Keratinocyte (primary cell): ENCODE measurements around the gene FAM162A. TPM values are rescaled to one million over a fixed set of nuclear protein-coding genes. Genes with fewer than 3 reads are reported as not detected.

Source experiments
- DNase-seq: peaks from one replicate; pipeline ENCODE4 v3.0.0-alpha.2; 2011; ENCODE audit warnings: low read depth, missing footprints, low spot score
- FAIRE-seq: peaks from 2 replicates; lab custom pipeline; 2011; peaks lifted over from hg19 to GRCh38; lab: Jason Lieb, UNC
- H2AFZ ChIP-seq: 2 replicates; pipeline ENCODE4 v1.6.0; 2012; ENCODE audit warnings: low read length, control low read depth, inconsistent platforms; ENCODE audit not compliant: control insufficient read depth
- H3K27ac ChIP-seq: 2 replicates; pipeline ENCODE4 v1.5.1; 2011; ENCODE audit warnings: low read length; ENCODE audit not compliant: control insufficient read depth, insufficient read depth
- H3K27me3 ChIP-seq: 3 replicates; pipeline ENCODE4 v1.6.0; 2011; ENCODE audit warnings: low read length; ENCODE audit not compliant: control insufficient read depth, insufficient read depth; ENCODE audit errors: extremely low read depth
- H3K36me3 ChIP-seq, 2 experiments: 2 replicates in 1 of 2; 3 replicates in 1 of 2; pipeline ENCODE4 v1.5.1; 2011; ENCODE audit warnings: low read length in 2 of 2, mild to moderate bottlenecking in 1 of 2; ENCODE audit not compliant: control insufficient read depth in 2 of 2, insufficient read depth in 2 of 2; ENCODE audit errors: extremely low read depth in 1 of 2
- H3K4me1 ChIP-seq: 3 replicates; pipeline ENCODE4 v1.5.1; 2011; ENCODE audit warnings: low read length; ENCODE audit not compliant: control insufficient read depth, insufficient read depth; ENCODE audit errors: extremely low read depth
- H3K4me2 ChIP-seq: 3 replicates; pipeline ENCODE4 v1.6.0; 2011; ENCODE audit warnings: low read depth, low read length; ENCODE audit not compliant: control insufficient read depth, insufficient read depth; ENCODE audit errors: extremely low read depth
- H3K4me3 ChIP-seq, 3 experiments: fragments of 200-600 bp in 1 of 3; sonication (generic) in 1 of 3; 2 replicates in 2 of 3; 3 replicates in 1 of 3; pipeline ENCODE4 v1.5.1; 2011 to 2016; ENCODE audit warnings: low read length in 3 of 3, mild to moderate bottlenecking in 3 of 3, control low read depth in 2 of 3, inconsistent platforms in 1 of 3, low read depth in 1 of 3, mixed read lengths in 1 of 3, mixed run types in 1 of 3, moderate library complexity in 1 of 3; ENCODE audit not compliant: control insufficient read depth in 2 of 3, insufficient read depth in 2 of 3; ENCODE audit errors: extremely low read depth in 1 of 3
- H3K79me2 ChIP-seq: 2 replicates; pipeline ENCODE4 v1.6.0; 2012; ENCODE audit warnings: low read length; ENCODE audit not compliant: control insufficient read depth, insufficient read depth
- H3K9ac ChIP-seq: 3 replicates; pipeline ENCODE4 v1.6.0; 2011; ENCODE audit warnings: low read length; ENCODE audit not compliant: control insufficient read depth, insufficient read depth; ENCODE audit errors: extremely low read depth
- H3K9me1 ChIP-seq: 3 replicates; pipeline ENCODE4 v1.6.0; 2011; ENCODE audit warnings: low read length; ENCODE audit not compliant: control insufficient read depth, insufficient read depth; ENCODE audit errors: extremely low read depth
- H3K9me3 ChIP-seq: 2 replicates; pipeline ENCODE4 v1.5.1; 2012; ENCODE audit warnings: low read depth, low read length; ENCODE audit not compliant: control insufficient read depth
- H4K20me1 ChIP-seq: 3 replicates; pipeline ENCODE4 v1.6.0; 2011; ENCODE audit warnings: low read length; ENCODE audit not compliant: control insufficient read depth, insufficient read depth; ENCODE audit errors: extremely low read depth
- CTCF ChIP-seq, 3 experiments: IDR thresholded peaks in 1 of 3; conservative IDR thresholded peaks in 1 of 3; optimal IDR thresholded peaks in 1 of 3; 2 replicates in 2 of 3; 3 replicates in 1 of 3; pipeline versions ENCODE3 to v1.5.1; 2011; ENCODE audit warnings: low read length in 3 of 3, mild to moderate bottlenecking in 3 of 3, moderate library complexity in 2 of 3, control low read depth in 1 of 3, inconsistent platforms in 1 of 3; ENCODE audit not compliant: insufficient read depth in 2 of 3; ENCODE audit errors: extremely low read depth in 1 of 3
- EZH2 ChIP-seq: IDR thresholded peaks from one replicate; pipeline ENCODE4 v1.6.1; 2012; ENCODE audit warnings: inconsistent platforms, mild to moderate bottlenecking, low read length, moderate library complexity
- dilution Hi-C: fragments of 300-500 bp; cut with MboI; formaldehyde crosslinking; loops from one replicate; pipeline ENCODE4 v1.7.0; 2020; ENCODE audit warnings: low sequenced_read_pairs; ENCODE audit not compliant: extremely low pct_ligation_motif_present
- polyA plus RNA-seq, 5 experiments: library from polyadenylated mRNA; depleted of rRNA in 3 of 5; stranded (reverse) in 3 of 5; stranded (forward) in 1 of 5; unstranded in 1 of 5; fragments of >200 nt; gene quantifications; 1 replicate in 1 of 5; 2 replicates in 3 of 5; 3 replicates in 1 of 5; pipeline versions ENCODE4 v1.2.1 to v1.2.3, GENCODE V29; 2011 to 2012; ENCODE audit warnings: missing spikeins in 2 of 5, low read depth in 1 of 5, low replicate concordance in 1 of 5

FAM162A gene
- polyA plus RNA-seq, 1 donor (not counting 4 experiments of a cell fraction or from before 2014, with no cell fraction given): 124 TPM

GRCh38 chr3:122350814-122351418 is 33.1 kb upstream of the FAM162A start:
- Histone ChIP-seq H3K9me3 (no peaks in the 10 kb centered on the region), H3K4me2 (no peak overlapping the region), H3K4me1 (peaks cover 15% of the 10 kb centered on the region), H3K27ac (no peak overlapping the region), H3K9ac (no peak overlapping the region), H4K20me1 (no peaks in the 10 kb centered on the region), H3K27me3 (no peaks in the 10 kb centered on the region), H3K4me3 (no peak overlapping the region), H3K79me2 (no peaks in the 10 kb centered on the region), H3K36me3 (no peaks in the 10 kb centered on the region), H2AFZ (no peak overlapping the region), H3K9me1 (no peaks in the 10 kb centered on the region)
- TF ChIP-seq CTCF (optimal IDR thresholded peaks at IDR 0.05 in 1 of 3, IDR thresholded peaks at IDR 0.05 in 1 of 3, conservative IDR thresholded peaks at IDR 0.05 in 1 of 3; ENCODE audit: extremely low read depth in 1 of 3, insufficient read depth in 2 of 3, low read length in 3 of 3): no peak
- TF ChIP-seq EZH2: no peak
- FAIRE-seq (no peak), DNase-seq (no peak)
- dilution Hi-C loops: no loop called here

- H3K4me1 ChIP-seq: peaks cover 15% of the 10 kb centered on the region
- H2AFZ ChIP-seq: no peak overlapping the region
- no peak overlapping the region for H3K4me2 ChIP-seq
- no peak overlapping the region for H3K4me3 ChIP-seq
- H3K9ac ChIP-seq: no peak overlapping the region
- dilution Hi-C loops: no loop called here
- DNase-seq (no peak), FAIRE-seq (no peak)
- no peaks in the 10 kb centered on the region for H3K9me3 ChIP-seq
- H3K79me2 ChIP-seq: no peaks in the 10 kb centered on the region
- no peaks in the 10 kb centered on the region for H3K27me3 ChIP-seq
- H3K9me1 ChIP-seq: no peaks in the 10 kb centered on the region
- no peak overlapping the region for H3K27ac ChIP-seq
- H4K20me1 ChIP-seq: no peaks in the 10 kb centered on the region
- TF ChIP-seq CTCF (optimal IDR thresholded peaks at IDR 0.05 in 1 of 3, IDR thresholded peaks at IDR 0.05 in 1 of 3, conservative IDR thresholded peaks at IDR 0.05 in 1 of 3; ENCODE audit: extremely low read depth in 1 of 3, insufficient read depth in 2 of 3, low read length in 3 of 3) (no peak), EZH2 (no peak)
- H3K36me3 ChIP-seq: no peaks in the 10 kb centered on the region
Measured at GRCh38 chr3:122351612-122352011, 32.4 kb upstream of the FAM162A start.
